Activated CD4-positive, CD25-positive, alpha-beta regulatory T cell treated with anti-CD3 and anti-CD28 coated beads, Interleukin-2, amount 50 U/mL, for 72 hours (primary cell): Measurements from ENCODE around the gene EGFL6.

ENCODE experiments used
- DNase-seq: peaks from one replicate; pipeline ENCODE4 v3.0.0; 2021

EGFL6 gene

GRCh38 chrX:13569479-13570260 lies at the start of gene EGFL6:
TSS of gene EGFL6 (plus strand) at chrX:13569601. CDS start at chrX:13569862, 261 bp downstream.
- DNase-seq: no peak

GRCh38 chrX:13520351-13520750 lies 49.0 kb upstream of the EGFL6 start:
- no peak for DNase-seq

- DNase-seq: no peak
These were observed 48.5 kb upstream of the EGFL6 start for GRCh38 chrX:13520936-13521335.

- no peak for DNase-seq
These were observed 46.6 kb upstream of the EGFL6 start for GRCh38 chrX:13522811-13523210.

- DNase-seq: no peak
These were observed 35.7 kb upstream of the EGFL6 start for GRCh38 chrX:13533726-13534125.

- DNase-seq: no peak
These were observed 33.8 kb upstream of the EGFL6 start for GRCh38 chrX:13535376-13536165.

- DNase-seq: no peak
These were observed 32.9 kb upstream of the EGFL6 start for GRCh38 chrX:13536551-13536950.

GRCh38 chrX:13538414-13538813 lies 31.0 kb upstream of the EGFL6 start:
- no peak for DNase-seq

- DNase-seq: no peak
These were observed 28.8 kb upstream of the EGFL6 start for GRCh38 chrX:13540602-13541001.

- DNase-seq: no peak
These were observed 23.7 kb upstream of the EGFL6 start for GRCh38 chrX:13545726-13546125.

- DNase-seq: no peak
These were observed 21.7 kb upstream of the EGFL6 start for GRCh38 chrX:13547671-13548070.

GRCh38 chrX:13550346-13550745 lies 19.1 kb upstream of the EGFL6 start:
- DNase-seq: no peak

- no peak for DNase-seq
These were observed 17.8 kb upstream of the EGFL6 start for GRCh38 chrX:13551610-13552009.

- no peak for DNase-seq
These were observed 16.5 kb upstream of the EGFL6 start for GRCh38 chrX:13552892-13553291.

- no peak for DNase-seq
These were observed 3.9 kb upstream of the EGFL6 start for GRCh38 chrX:13565511-13565910.

- DNase-seq: no peak
These were observed 832 bp downstream of the EGFL6 start for GRCh38 chrX:13570261-13570605.

GRCh38 chrX:13571136-13571535 lies 1.7 kb downstream of the EGFL6 start:
- DNase-seq: no peak

- no peak for DNase-seq
These were observed 5.2 kb downstream of the EGFL6 start for GRCh38 chrX:13574600-13574999.

- no peak for DNase-seq
These were observed 10.3 kb downstream of the EGFL6 start for GRCh38 chrX:13579661-13580060.

GRCh38 chrX:13581554-13581953 lies 12.2 kb downstream of the EGFL6 start:
- DNase-seq: no peak

- no peak for DNase-seq
These were observed 18.5 kb downstream of the EGFL6 start for GRCh38 chrX:13587786-13588477.

- no peak for DNase-seq
These were observed 20.8 kb downstream of the EGFL6 start for GRCh38 chrX:13590207-13590606.

GRCh38 chrX:13590914-13591313 lies 21.5 kb downstream of the EGFL6 start:
- no peak for DNase-seq

- no peak for DNase-seq
These were observed 28.5 kb downstream of the EGFL6 start for GRCh38 chrX:13597874-13598273.
